Measurements from ENCODE around the gene HSF4.

DNA sequence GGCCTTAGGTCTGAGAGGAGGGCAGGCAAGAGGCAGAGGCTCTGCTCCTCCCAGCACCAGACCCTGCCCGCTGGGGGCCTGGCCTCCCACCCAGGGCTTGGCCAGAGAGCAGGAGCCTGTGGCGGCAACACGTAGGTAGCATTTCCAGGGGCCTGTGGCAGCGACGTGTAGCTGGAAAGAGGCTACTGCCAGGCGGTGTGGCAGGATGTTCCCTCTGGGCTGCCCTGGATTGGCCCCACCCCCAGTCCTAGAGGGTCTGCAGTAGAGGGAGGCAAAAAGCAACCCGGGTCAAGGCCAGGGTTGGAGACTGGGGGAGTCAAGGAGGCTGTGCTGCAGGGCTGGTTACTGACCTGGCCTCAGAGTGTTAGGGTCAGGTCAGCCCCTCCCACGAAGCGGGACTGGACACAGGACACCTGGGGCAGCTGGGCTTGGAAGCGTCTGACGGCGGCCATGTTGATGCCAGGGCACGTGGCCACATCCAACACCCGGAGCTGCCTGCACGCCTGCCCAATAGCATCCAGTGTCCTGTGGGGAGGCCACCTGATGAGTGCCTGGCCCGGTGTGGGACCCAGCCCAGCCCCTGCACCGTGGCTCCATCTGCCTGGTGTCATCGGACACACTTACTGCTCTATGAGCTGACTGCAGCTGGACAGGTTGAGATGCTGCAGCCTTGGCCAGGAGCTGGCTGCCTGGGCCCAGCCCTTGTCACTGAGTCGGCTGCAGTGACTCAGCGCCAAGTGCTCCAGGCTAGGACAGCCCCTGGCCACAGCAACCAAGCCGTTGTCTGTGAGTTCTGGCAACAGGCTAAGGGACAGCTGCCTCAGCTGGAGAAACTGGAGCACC, 42.9 kb downstream of the HSF4 start:
- TF ChIP-seq, protein P1, sequence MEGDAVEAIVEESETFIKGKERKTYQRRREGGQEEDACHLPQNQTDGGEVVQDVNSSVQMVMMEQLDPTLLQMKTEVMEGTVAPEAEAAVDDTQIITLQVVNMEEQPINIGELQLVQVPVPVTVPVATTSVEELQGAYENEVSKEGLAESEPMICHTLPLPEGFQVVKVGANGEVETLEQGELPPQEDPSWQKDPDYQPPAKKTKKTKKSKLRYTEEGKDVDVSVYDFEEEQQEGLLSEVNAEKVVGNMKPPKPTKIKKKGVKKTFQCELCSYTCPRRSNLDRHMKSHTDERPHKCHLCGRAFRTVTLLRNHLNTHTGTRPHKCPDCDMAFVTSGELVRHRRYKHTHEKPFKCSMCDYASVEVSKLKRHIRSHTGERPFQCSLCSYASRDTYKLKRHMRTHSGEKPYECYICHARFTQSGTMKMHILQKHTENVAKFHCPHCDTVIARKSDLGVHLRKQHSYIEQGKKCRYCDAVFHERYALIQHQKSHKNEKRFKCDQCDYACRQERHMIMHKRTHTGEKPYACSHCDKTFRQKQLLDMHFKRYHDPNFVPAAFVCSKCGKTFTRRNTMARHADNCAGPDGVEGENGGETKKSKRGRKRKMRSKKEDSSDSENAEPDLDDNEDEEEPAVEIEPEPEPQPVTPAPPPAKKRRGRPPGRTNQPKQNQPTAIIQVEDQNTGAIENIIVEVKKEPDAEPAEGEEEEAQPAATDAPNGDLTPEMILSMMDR (conservative IDR thresholded peaks at IDR 0.05; ENCODE audit: low read depth, low read length): no peak
- no peak for TF ChIP-seq EZH2 (IDR thresholded peaks at IDR 0.05; ENCODE audit: borderline replicate concordance, low read depth, low read length, poor library complexity, severe bottlenecking)

Measured in A673 (cell line).